Activated CD4-positive, alpha-beta memory T cell treated with anti-CD3 and anti-CD28 coated beads, Interleukin-2, amount 10 ng/mL, durations not matched to agents 7 days and 5 days (primary cell): ENCODE results near the gene CIC. TPM values are rescaled to one million over a fixed set of nuclear protein-coding genes. Genes with fewer than 3 reads are reported as not detected.
"Not testable (repeated sequence)": the region's sequence is repeated elsewhere in the genome, so short reads cannot be mapped to it uniquely, and the experiment has no call there.

Source experiments
- CTCF ChIA-PET: fragments of 350-600 bp; sonication (Branson Sonifier 250); formaldehyde crosslinking; loops from one replicate; lab custom pipeline; 2021; ENCODE audit warnings: antibody characterized with exemption, inconsistent platforms; lab: Charles Lee
- POLR2A ChIA-PET: fragments of 350-600 bp; sonication (Branson Sonifier 250); formaldehyde crosslinking; loops from one replicate; lab custom pipeline; 2021; ENCODE audit warnings: antibody characterized with exemption; lab: Charles Lee
- DNase-seq: peaks from one replicate; pipeline ENCODE4 v3.0.0-alpha.2; 2020
- H3K27ac Mint-ChIP-seq: one replicate; pipeline ENCODE4 v1.8.0; 2021; ENCODE audit warnings: mild to moderate bottlenecking, mixed read lengths
- H3K27me3 Mint-ChIP-seq: one replicate; pipeline ENCODE4 v1.8.0; 2021; ENCODE audit warnings: mixed read lengths
- H3K36me3 Mint-ChIP-seq: one replicate; pipeline ENCODE4 v1.8.0; 2021; ENCODE audit warnings: low read depth, mixed read lengths
- H3K4me1 Mint-ChIP-seq: one replicate; pipeline ENCODE4 v1.8.0; 2021; ENCODE audit warnings: mixed read lengths
- H3K4me3 Mint-ChIP-seq: one replicate; pipeline ENCODE4 v1.8.0; 2021; ENCODE audit warnings: mild to moderate bottlenecking, mixed read lengths
- H3K9me3 Mint-ChIP-seq: one replicate; pipeline ENCODE4 v1.8.0; 2021; ENCODE audit warnings: mixed read lengths
- total RNA-seq, 2 experiments: library from RNA; stranded (reverse); gene quantifications; one replicate each; pipeline ENCODE4 v1.2.3, GENCODE V29; 2021

Gene CIC
- total RNA-seq, 2 experiments from 2014 or later, result 86.5 to 88.8 TPM

DNA sequence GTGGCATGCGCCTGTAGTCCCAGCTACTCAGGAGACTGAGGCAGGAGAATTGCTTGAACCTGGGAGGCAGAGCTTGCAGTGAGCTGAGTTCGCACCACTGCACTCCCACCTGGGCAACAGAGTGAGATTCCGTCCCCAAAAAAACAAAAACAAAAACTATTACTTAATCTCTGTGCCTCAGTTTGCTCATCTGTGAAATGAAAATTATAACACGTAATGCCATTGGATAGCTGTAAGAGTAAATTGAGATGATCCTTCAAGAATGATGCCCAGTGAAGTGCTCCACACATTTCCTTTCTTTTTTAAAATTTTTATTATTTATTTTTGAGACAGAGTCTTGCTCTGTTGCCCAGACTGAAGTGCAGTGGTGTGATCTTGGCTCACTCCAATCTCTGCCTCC lies 70.9 kb downstream of the CIC start:
- H3K4me1 Mint-ChIP-seq, H3K27me3 Mint-ChIP-seq, POLR2A ChIA-PET, CTCF ChIA-PET, H3K4me3 Mint-ChIP-seq, H3K9me3 Mint-ChIP-seq, H3K27ac Mint-ChIP-seq, H3K36me3 Mint-ChIP-seq, DNase-seq: not testable (repeated sequence)

DNA sequence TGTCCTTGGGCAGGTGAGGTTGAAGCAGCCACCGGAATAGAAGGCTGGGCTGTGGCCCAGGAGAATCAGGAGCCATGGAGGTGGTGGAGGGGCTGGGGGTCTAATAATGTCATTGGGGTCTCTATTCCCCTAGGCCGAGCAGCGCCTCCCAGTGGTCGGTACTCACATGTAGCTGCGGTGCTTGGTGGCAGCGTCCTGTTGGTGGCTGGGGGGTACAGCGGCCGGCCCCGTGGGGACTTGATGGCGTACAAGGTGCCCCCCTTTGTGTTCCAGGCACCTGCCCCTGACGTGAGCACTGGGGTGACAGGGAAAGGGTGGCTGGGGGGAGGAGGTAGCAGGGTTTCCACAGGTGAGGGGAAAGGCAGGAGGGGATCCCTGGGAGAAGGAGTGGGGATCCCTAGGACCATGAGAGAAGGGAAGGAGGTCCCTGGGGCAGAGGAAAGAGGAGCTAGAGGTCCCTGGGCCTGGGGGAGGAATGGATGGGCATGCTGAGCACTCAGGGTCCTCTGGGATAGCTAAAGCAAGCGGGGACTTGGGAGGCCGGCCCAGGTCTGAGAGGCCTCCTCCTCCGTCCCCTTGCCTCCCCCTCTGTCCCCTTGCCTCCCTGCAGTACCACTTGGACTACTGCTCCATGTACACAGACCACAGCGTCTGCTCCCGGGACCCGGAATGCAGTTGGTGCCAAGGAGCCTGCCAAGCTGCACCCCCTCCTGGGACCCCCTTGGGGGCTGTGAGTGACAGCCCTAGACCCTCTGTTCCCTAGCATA lies 74.5 kb downstream of the CIC start:
- Mint-ChIP-seq H3K36me3 (no peaks in the 10 kb centered on the region), H3K9me3 (no peaks in the 10 kb centered on the region), H3K27ac (no peak overlapping the region), H3K4me3 (no peak overlapping the region), H3K4me1 (peaks cover 5% of the 10 kb centered on the region), H3K27me3 (no peaks in the 10 kb centered on the region)
- ChIA-PET CTCF (no interaction called here), POLR2A (no interaction called here)
- DNase-seq, result no peak

DNA sequence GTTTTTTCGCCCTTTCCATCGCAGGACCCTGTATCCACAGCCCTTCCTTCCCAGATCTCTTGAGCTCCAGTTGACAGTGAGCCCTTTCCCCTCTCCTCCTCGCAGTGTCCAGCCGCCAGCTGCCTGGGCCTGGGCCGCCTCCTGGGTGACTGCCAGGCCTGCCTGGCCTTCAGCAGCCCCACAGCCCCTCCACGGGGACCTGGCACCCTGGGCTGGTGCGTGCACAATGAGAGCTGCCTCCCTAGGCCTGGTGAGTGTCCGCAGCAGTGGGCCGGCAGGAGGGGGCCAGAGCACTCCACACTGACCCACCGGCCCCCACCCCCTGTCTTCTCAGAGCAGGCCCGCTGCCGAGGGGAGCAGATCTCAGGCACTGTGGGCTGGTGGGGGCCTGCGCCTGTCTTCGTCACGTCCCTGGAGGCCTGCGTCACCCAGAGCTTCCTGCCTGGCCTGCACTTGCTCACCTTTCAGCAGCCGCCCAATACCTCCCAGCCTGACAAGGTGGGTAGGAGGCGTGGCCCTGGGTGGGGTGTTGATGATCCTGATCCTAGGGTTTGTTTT lies 75.4 kb downstream of the CIC start:
- DNase-seq, result no peak
- H3K9me3 Mint-ChIP-seq, result no peaks in the 10 kb centered on the region
- peaks cover 1% of the 10 kb centered on the region for H3K4me1 Mint-ChIP-seq
- no peak overlapping the region for H3K27ac Mint-ChIP-seq
- ChIA-PET CTCF (no interaction called here), POLR2A (no interaction called here)
- H3K36me3 Mint-ChIP-seq, result no peaks in the 10 kb centered on the region
- H3K4me3 Mint-ChIP-seq, result no peak overlapping the region
- no peaks in the 10 kb centered on the region for H3K27me3 Mint-ChIP-seq

Other genes starting within 250 kb of the CIC start
- under 1 TPM; 0.38 to 0.68 TPM for gene GRIK5, start 199.0 kb upstream of the CIC start, total RNA-seq
- 10 to 100 TPM; 14.3 to 14.5 TPM for gene ZNF574, start 193.1 kb upstream of the CIC start, total RNA-seq
- gene POU2F2, start 136.8 kb upstream of the CIC start, total RNA-seq, result 10 to 100 TPM; 31.3 to 35.8 TPM
- 10 to 100 TPM; 54.1 to 59.8 TPM for gene DEDD2, start 51.6 kb upstream of the CIC start, total RNA-seq
- gene ZNF526, start 48.9 kb upstream of the CIC start, total RNA-seq, result 10 to 100 TPM; 21.5 to 21.7 TPM
- gene GSK3A, start 26.6 kb upstream of the CIC start, total RNA-seq, result 10 to 100 TPM; 48.9 to 50.7 TPM
- gene ERF, start 14.1 kb upstream of the CIC start, total RNA-seq, result 10 to 100 TPM; 46.9 to 52.6 TPM
- gene PRR19, start 32.9 kb downstream of the CIC start, total RNA-seq, result under 1 TPM; 0.45 to 0.91 TPM
- 10 to 100 TPM; 30.6 to 32.7 TPM for gene PAFAH1B3, start 33.4 kb downstream of the CIC start, total RNA-seq
- gene TMEM145, start 44.1 kb downstream of the CIC start, total RNA-seq, result under 1 TPM in 1 of 2 experiments, not detected in 1; 0.23 TPM
- gene MEGF8, start 56.4 kb downstream of the CIC start, total RNA-seq, result 1 to 10 TPM; 4.2 to 4.7 TPM
- gene CNFN, start 121.0 kb downstream of the CIC start, total RNA-seq, result not detected
- 10 to 100 TPM; 34.7 to 37.2 TPM for gene LIPE, start 158.1 kb downstream of the CIC start, total RNA-seq
- not detected for gene CXCL17, start 173.7 kb downstream of the CIC start, total RNA-seq